Head of caudate nucleus (tissue), 42 donors: ENCODE results near the gene DHRS3.

ENCODE experiments used
- DNase-seq, 42 donors: peaks; one replicate each; pipeline versions ENCODE4 v3.0.0 to v3.0.0-alpha.2; 2020 to 2021; ENCODE audit warnings: mixed read lengths in 7 of 42
- intact Hi-C: fragments of 100-400 bp; cut with DNase I; formaldehyde crosslinking; loops from one replicate; pipeline ENCODE4 v1.15.0; 2022

The DHRS3 gene

GRCh38 chr1:12643079-12643478, 25.1 kb upstream of the DHRS3 start:
- intact Hi-C loops, result no loop called here
- DNase-seq, result no peak

DNA sequence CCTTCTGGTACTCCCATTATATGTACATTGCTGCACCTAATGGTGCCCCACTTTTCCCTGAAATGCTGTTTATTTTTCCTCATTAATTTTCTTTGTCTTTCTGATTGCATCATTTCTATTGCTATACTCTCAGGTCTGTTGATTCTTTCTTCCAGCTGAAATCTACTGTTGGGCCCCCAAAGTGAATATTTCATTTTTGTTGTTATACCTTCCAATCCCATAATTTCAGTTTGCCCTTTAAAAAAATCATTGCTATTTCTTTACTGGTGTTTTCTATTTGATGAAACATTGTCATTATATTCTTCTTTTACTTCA, 22.9 kb upstream of the DHRS3 start:
- DNase-seq, result no peak

DNA sequence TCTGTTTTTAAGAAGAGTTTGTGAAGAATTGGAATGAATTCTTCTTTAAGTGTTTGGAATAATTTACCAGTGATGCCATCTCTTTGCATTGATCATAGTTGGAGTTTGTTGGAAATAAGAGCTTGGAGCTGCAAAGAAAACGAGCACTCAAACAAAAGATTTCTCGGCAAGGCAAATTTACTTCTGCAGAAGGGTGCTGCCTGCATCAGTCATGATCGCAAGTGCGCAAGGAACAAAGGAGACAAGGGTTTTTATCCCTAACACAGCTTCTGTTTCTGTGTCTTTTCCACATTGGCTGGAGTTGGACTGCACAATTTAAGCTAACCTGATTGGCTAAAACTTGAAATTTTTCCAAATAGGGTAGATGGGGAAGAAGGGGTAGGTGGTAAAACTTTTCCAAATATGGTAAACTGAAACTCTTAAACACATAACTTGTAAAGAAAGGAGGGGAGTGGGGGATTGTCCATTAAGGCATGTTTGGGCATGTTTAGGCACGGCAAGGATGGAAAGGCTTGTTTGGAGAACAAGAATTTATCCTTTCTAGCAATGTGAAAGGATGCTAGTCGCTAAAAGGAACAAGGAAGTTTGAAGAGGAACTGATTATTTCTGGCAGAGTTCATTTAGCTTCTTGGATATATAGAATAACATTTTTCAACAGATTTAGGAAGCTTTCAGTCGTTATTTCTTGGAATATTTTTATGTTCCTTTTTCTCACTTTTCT, 22.4 kb upstream of the DHRS3 start:
- intact Hi-C loops, result no loop called here

More for the DNA sequence above, 22.9 kb upstream of the DHRS3 start:
- intact Hi-C loops, result no loop called here

GRCh38 chr1:12637693-12638092, 19.7 kb upstream of the DHRS3 start:
- DNase-seq, result no peak
- intact Hi-C loops, result no loop called here

More for the DNA sequence above, 22.4 kb upstream of the DHRS3 start:
- DNase-seq, result no peak

DNA sequence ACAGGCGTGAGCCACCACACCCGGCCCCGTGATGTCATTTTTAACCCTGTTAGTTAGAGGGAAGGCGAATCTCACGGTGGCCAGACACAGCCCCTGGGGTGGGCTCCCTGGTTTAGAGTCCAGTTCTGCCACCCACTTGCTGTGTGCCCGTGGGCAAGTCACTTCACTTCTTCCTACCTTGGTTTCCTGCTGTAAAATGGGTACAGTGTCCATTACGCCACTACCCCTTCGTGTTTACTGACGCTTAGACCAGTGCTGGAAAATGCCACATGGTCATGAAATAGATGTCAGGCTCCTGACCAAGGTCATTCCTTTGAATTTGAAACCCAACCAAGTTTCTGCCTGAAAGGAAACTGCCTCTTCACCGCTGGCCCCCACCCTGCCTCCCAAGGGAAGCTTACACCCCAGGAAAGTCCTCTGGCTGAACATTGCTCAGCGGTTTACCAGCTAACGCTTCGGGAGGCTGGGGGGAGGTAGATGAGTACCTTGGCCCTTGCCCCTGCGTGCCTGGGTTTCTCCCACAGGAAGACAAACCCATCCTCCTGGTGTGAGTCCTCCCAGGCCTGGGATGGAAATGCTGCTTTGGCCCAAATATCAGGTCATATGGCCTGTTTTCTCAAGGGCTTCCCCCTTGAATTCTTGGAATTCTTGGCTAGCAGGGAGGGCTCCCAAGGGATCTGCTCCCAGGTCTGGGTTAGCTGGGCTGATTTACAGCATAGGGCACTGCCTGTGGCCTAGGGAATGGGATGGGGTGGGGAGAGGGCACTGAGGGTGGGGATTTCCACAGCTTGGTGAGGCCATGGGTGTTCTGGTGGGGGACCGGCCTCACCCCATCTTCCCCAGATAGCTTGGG, 18.3 kb upstream of the DHRS3 start:
- intact Hi-C loops, result no loop called here
- no peak for DNase-seq

DNA sequence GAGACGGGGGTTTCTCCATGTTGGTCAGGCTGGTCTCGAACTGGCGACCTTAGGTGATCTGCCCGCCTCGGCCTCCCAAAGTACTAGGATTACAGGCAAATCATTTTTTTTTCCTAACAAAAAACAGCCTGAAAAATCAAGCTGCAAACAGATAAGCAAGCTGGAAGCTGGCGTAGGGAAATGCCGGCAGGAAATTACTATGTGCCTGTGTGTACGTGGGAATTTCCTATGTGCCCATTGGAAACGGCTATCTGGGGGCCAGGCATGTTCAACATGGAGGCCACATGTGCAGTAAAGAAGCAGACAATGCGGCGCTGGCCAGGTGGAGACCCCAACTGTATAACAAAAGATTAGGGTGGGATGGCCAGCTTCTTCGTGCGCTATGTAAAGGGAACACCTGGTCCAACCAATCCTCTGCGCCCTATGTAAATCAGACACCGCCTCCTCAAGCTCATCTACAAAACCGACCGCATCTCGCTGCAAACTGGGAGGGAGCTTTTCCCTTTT, 16.7 kb upstream of the DHRS3 start:
- intact Hi-C loops, result no loop called here
- no peak for DNase-seq

GRCh38 chr1:12634156-12634555, 16.1 kb upstream of the DHRS3 start:
- DNase-seq, result no peak
- intact Hi-C loops, result no loop called here

- intact Hi-C loops, result no loop called here
- no peak for DNase-seq
Measured at GRCh38 chr1:12631571-12631970, 13.6 kb upstream of the DHRS3 start.

GRCh38 chr1:12630946-12631530, 13.0 kb upstream of the DHRS3 start:
- no peak for DNase-seq
- intact Hi-C loops, result no loop called here

- intact Hi-C loops, result no loop called here
- DNase-seq, result no peak
Measured at GRCh38 chr1:12629985-12630760, 12.2 kb upstream of the DHRS3 start.

DNA sequence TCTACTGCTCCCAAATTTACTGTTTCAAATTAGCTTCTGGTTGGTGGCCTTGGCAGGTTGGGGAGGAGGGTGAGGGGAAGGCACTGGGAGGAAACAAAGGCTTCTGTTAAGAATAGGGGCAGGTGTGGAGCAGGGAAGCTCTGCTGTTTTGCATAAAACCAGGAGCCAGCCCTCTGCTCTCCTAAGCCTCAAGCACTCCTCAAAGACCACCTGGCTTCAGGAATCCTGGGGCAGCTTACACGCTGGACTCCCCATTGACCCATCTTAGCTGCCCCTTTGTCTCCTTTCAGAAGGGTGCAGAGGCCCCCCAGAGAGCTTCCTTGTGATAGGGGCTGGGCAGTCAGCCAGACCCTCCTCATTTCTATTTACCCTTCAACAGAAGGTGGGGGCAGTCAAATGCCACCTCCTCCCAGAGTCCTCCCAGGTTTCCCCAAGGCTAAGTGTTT, 11.5 kb upstream of the DHRS3 start:
- DNase-seq, result no peak
- intact Hi-C loops, result no loop called here

GRCh38 chr1:12627296-12627695, 9.3 kb upstream of the DHRS3 start:
- DNase-seq, result no peak
- intact Hi-C loops, result no loop called here

DNA sequence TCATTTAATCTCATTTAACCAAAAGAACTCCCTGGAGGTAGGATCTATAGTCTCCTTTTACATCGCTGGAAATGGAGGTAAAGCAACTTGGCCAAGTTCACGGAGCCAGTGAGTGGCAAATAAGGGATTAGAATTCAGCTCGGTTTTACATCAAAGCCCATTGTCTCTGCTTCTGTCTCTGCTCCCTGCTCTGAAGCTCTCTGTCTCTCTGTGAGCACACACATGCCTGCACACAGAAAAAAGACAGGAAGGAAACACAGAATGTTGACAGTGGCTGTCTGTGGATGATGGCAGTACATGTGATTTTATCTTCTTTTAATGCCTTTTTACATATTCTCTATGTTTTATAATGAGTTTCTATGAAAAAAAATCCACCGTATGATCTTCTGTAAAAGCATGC, 8.9 kb upstream of the DHRS3 start:
- intact Hi-C loops, result no loop called here

DNA sequence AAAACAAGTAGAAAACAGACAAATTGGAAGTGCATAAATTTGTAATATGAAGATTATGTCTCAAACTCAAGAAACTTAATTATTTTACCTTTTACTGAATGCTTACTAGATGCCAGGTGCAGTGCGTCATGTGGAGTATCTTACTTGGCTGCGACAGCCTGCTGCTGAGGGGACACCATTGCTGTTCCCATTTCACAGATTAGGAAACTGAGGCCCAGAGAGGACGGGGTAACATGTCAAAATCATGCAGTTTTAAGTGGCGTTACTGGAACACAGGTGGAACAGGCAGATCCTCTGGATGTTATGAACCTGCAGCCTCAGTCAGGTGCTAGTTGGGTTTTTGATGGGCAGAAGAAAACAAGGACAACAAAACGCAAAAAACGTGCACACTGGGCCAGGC, 7.3 kb upstream of the DHRS3 start:
- intact Hi-C loops, result no loop called here
- DNase-seq, result no peak

More for the DNA sequence above, 8.9 kb upstream of the DHRS3 start:
- DNase-seq, result no peak

DNA sequence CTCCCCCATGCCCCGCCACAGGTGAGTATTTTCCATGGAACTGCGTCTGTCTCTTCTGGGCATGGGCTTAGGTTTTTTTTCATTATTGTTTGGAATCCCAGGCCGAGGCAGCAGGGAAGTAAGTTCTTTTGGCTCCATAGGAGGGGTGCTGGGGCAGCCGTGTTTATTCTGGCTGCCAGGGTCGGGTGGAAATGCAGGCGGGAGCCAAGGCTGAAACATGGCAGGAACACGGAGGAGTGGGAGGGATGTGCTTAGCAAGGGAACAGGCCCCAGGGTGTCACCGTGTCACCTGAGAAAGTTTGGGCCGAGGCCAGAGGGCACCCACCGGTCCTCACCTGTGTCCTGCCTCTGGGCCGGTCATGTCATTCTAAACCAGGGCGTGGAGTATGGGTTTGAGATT, 4.5 kb upstream of the DHRS3 start:
- no peak for DNase-seq
- intact Hi-C loops, result no loop called here

DNA sequence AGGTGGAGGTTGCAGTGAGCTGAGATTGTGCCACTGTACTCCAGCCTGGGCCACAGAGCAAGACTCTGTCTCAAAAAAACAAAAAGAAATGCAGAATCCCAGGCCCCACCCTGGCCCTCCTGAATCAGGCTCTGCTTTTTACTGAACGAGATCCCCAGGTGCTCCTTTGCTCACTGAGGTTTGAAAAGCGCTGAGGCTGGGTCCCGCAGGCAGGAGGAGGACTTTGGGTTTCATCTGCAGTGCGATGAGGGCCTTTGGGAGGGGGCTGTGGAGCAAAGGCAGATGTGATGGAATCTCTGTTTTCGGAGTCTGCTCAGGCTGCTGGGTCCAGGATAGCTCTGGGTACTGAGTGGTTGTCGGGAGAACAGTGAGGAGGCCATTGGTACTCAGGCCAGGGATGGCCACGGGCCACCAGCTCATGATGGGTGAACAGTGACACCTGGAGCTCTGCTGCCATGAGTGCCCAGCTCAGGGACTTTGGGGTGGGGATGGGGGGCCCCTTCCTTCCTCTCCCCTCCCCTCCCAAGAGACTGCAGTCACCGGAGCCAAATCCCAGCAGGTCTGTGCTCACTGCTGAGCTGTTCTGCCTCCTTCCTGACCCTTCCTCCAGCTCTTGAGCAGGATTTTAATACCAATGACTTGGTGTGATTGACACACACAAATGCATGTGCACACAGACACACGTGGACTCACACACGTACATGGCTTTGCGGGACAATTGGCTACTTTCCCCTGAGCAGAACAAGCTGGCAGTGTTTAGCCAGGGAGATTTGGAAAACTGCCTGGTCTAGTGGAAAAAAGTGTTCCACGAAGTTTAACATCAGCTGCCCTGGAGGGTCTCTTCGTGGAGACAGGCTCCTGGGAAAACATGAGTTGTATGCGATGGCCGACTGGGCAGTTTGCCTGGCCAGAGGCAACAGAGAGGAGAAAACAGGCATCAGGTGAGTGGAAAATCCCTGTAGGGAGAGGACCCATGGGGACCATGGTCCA, 3.6 kb upstream of the DHRS3 start:
- DNase-seq, result peak in 1 of 42 donors; percentile 45

DNA sequence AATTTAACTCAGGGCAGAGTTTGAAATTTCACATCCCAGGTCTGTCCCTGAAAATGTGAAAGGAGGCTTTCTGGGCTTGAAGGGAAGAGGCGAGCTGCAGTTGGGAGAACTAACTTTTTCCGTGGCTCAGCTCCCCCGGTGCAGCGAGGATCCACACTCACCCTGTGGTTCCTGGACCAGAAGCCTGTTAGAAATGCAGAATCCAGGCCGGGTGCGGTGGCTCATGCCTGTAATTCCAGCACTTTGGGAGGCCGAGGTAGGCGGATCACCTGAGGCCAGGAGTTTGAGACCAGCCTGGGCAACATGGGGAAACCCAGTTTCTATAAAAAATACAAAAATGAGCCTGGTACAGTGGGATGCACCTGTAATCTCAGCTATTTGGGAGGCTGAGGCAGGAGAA, 2.9 kb upstream of the DHRS3 start:
- intact Hi-C loops, result no loop called here
- no peak for DNase-seq

More for the DNA sequence above, 3.6 kb upstream of the DHRS3 start:
- intact Hi-C loops, result no loop called here

- no peak for DNase-seq
- intact Hi-C loops, result no loop called here
Measured at GRCh38 chr1:12620488-12620865, 2.5 kb upstream of the DHRS3 start.
